ENCODE measurements around the gene STPG2. TPM values are rescaled to one million over a fixed set of nuclear protein-coding genes. Genes with fewer than 3 reads are reported as not detected.

The STPG2 gene
- 0.75 and 0.87 TPM in 2 replicates for total RNA-seq

DNA sequence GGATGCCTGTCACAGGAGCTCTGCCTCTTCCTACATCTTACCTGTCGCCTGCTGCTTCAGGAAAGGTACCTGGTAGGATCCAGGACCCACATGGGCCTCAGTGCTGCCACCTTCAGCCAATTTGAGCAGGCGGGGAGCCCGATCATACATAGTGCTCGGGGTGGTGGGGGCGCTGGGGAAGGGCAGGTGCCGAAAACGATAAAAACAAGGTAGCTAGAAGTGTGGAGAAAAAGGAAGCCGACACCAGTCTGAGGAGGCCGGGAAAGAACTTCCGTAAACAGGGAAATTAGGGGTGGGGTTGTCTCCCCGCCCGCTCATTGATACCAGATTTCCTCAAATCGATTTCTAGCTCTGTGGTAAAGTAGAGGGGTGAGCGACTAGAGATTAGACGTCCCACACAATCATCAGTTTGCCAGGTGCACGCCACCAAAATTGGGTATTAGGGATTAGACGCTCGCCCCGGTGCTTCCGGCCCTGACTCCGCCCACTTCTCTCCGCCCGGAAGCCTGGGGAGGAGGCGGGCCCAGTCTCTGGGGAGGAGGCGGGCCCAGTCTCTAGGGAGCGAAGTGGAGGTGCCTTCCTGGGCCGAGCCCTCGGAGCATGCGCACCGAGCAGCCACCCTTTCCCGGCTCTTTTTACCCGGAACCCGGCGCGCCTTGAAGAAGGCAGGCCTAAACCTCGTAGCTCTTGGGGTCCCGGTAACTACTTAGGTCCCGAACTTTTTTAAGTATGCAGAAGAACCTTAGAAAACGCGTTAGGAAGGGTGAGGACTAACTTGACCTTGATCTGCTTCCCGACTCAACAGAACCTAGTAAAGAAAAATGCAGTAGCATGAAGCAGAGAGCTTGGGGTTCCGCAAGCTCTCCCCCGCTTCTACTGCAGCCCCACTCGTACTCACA lies at the start of gene STPG2:
TSS of gene STPG2 (minus strand) at position 476 of the 899 bp plus-strand sequence.
- DNase-seq (ENCODE audit: low read depth) = peak; percentile 81

DNA sequence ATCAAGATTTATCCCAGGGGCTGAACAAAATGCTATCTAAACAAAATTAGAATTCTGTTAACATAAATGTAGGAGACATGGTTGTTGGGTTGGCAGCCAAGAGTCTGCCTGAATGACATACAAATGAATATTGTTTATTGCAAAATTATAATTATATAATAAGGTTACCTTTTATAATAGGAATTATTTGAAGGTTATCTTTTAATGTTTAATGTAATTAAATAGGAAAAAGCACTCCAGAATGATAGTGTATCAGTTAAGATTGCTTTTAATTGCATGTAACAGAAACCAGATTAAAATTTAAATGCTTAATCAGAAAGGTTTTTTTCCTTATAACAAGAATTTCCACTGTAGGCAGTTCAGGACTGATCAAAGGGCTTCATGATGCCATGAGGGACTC lies 42.0 kb upstream of the STPG2 start:
- DNase-seq (ENCODE audit: low read depth) = no peak

DNA sequence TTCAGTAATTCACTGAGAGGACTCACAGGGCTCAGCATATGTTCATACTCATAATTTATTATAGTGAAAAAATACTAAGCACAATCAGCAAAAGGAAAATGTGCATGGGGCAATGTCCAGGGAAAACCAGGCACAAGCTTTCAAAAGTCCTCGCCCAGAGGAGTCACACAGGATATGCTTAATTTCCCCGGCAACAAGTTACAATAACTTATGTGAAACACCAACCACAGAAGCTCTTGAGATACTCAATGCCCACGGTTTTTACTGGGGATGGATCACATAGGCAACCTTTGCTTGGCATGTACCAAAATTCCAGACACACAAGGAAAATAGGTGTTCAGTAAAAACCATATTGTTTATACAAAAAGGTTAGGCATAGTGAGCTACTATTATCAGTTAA lies 38.5 kb upstream of the STPG2 start:
- peak; percentile 36 for DNase-seq (ENCODE audit: low read depth)

DNA sequence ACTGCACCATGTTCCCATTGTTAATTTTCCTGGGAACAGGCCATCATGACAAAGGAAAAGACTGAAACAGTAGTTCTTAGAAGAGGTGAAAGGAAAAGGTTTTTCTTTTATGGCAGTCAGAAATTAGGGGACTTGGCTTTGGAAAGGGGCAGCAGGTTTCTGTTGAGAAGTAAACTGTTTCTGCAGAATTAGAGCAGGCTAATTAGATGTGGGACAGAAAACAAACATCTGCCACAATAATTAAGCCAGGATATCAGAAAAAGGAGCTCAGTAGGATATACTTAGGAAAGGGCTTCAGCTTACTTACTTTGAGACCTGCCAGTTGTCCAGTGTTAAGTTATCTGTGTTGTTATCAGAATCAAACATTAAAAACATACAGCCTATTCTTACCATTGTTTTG lies 36.7 kb upstream of the STPG2 start:
- no peak for DNase-seq (ENCODE audit: low read depth)

DNA sequence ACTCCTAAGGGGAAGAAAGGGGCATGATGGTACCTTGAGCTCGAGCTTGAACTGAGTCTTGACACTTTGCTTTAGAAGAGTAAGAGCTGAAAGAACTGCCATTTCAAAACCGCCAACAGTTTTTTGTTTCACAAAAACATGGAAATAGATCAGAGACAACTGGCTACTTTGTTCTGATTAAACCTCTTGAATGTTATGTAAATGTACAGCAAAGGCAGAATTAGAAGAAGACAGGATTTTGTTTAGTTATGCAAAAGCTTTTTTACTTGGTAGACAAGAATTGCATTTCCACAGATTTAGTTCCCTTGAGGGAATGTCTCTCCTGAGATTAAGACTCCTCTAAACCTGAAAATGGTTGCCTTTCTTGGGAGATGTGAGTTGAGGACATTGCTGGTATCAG lies 33.3 kb upstream of the STPG2 start:
- DNase-seq (ENCODE audit: low read depth) = no peak

DNA sequence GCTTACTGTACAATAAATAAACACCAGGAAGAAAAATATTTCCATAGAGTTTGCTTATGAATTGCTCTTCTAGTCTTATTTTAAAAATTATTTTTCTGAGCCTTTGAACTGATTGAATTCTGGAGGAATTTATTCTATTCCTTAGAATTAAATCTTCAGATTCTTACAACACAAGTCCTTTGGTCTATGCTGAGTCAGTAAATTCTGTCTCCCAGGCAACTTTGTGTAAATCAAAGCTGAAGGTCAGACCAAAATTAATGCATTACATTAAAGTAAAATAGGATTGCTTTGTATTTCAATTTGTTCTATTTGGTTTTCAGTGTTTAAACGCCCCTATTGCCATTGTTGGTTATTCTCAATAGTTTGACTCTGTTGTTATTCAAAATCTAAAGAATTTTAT lies 26.8 kb upstream of the STPG2 start:
- peak; percentile 19 for DNase-seq (ENCODE audit: low read depth)

DNA sequence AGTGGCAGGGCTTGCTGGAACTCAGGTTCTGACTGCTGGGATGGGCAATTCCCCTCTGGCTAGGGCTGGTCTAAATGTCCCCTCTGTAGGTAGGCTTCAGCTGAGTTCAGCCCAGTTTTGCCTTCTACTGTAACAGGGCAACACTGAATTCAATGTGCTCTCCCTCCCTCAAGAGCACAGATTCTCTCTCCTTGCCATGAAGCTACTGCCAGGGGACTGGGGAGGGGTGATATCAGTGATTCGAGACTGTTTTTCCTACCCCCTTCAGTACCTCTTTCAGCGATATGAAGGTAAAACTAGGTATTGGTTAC lies 23.4 kb upstream of the STPG2 start:
- no peak for DNase-seq (ENCODE audit: low read depth)

DNA sequence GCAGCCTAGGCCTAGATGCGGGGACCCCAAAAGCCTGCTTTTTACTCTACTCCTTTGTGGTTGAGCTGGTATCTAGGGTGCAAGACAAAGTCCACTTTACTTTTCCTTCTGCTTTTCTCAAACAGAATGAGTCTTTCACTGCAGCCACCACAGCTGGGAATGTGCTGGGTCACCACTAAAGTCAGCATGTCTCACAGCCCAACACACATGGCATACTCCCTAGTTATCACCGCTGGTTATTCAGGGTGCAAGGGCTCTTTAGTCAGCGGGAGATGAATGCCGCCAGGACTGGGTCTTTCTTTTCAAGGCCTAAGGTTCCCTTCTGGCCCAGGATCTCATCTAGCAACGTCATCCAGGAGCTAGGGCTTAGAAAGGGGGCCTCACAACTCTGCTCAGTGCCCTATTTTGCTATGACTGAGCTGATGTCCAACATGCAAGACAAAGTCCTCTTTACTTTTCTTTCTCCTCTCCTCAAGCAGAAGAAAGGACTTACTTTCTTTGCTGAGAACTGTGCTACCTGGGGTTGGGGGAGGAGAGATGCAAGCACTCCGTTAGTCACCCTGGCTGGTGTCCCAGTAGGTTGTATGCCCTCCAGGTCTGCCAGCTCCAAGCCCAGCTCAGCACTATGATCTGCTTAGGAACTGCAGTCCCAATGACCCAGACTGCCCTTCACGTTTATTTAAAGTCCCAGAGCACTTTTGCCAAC lies 22.9 kb upstream of the STPG2 start:
- DNase-seq (ENCODE audit: low read depth) = peak; percentile 95

DNA sequence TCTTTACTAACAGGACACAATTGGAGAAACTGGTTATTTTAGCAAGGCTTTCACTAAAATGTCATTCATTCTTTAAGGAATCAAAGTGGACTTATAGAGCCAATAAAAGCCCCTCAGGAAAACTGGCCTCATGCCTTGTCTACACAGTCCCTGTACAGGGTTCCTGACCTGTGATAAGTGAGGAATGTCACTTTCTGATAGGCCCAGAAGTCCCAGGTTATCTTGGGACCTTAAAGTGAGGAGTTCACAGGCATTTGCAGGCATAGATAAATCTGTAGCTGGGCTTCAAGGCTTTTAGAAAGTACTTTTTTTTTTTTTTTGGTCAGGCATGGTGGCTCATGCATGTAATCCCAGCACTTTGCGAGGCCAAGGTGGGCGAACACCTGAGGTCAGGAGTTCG lies 19.4 kb upstream of the STPG2 start:
- DNase-seq (ENCODE audit: low read depth) = no peak

DNA sequence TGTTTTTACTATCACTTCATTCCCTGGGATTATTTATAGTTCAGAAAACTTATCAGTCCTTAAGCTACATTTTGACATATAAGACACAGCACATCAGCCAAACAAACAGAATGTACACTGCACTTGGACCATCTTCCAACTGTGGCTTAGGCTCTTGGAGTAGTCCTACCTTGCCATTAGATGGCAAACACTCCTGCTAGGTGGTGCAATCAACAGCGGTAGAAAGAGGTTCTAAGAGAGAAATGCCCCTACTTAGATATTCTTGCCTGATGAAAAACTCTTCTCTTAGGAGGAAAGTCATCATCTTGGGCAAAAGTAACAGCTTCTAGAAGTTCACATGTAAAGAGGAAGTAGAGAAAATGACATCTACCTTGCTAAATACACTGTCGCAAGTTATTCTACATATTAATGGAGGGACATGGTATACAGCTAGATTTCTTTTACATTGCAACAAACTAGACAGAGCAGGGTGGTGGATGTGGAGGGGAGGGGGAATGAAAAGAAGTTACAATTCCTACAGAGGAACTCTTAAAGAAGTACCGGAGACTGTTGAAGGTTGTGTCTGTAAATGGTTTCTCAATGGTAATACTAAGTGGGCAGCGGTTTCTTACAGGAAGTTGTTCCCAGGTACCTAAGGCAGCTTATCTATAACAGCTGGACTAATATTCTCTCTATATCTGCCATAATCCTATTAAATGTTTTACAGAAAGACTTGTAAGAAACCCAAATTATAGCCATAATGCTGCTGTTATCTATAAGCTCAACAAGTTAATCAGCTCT lies 8.1 kb upstream of the STPG2 start:
- DNase-seq (ENCODE audit: low read depth) = peak; percentile 22

DNA sequence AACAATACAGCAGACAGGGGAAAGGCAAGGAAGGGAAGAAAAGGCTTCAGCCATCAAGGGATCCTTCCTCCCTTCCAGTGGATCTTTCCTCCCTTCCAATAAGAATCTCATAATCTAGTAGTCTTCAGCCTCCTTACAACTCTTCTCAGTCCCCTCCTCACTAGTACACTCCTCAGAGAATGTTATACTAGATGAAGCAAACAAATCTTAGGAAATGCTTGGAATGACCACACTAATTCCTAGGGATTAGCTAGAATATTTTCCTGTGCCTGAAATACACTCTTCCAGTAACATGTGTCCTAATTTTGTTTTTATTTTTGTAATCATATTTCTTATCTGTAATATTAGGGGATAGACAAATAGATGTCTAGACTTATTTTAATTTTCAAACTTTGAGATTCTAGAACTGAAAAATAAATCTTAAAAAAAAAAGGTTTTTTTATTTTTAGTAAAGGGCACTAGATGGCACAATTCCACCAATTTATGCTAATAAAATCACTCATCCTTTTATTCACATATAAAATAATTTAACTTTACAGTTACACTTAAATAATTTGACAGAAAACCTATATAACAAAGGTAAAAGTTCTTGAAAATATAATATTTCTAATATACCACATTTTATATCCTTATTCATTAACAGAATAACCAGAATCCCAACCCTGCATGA lies 7.0 kb upstream of the STPG2 start:
- no peak for DNase-seq (ENCODE audit: low read depth)

DNA sequence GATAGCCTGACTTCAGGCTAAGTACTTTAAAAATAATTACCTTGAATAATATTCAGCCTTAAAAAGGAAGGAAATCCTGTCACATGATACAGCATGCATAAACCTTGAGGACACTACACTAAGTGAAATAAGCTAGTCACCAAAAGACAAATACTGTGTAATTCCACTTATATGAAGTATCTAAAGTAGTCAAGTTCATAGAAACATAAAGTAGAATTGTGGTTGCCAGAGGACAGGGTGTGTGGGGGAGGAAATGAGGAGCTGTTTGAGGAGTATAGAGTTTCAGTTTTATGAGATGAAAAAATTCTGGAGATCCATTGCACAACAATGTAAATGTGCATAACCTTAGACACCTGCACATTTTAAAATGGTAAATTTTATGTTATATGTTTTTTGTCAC lies 5.6 kb upstream of the STPG2 start:
- DNase-seq (ENCODE audit: low read depth) = no peak

DNA sequence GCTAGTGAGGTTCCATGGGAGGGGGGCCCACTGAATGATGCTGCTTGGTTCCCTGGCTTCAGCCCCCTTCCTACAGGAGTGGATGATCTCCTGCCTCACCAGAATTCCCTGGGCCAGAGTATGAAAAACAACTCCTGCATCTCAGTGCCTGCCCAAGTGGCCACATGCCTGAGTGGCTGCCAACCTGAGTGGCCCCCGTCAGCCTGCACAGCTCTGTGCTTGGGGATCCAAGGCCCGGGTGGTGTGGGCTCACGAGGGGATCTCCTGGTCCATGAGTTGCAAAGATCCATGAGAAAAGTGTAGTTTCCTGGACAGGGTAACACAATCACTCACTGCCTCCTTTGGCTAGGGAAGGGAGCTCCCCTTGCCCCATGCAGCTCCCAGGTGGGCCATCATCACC lies 17.1 kb downstream of the STPG2 start:
- DNase-seq (ENCODE audit: low read depth) = no peak

DNA sequence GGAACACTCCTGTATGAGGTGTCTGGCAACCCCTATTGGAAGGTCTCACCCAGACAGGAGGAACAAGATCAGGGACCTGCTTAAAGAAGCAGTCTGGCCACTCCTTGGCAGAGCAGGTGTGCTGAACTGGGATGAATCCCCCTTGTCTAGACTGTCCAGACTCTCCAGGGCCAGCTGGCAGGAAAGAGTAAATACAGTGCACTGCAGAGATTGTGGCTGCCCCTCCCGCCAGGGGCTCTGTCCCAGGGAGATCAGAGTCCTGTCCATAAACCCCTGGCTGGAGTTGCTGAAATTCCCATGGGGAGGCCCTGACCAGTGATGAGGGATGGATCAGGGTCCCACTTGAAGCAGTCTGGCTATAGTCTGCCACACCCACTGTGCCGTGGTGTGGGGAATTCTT lies 17.7 kb downstream of the STPG2 start:
- DNase-seq (ENCODE audit: low read depth) = no peak

DNA sequence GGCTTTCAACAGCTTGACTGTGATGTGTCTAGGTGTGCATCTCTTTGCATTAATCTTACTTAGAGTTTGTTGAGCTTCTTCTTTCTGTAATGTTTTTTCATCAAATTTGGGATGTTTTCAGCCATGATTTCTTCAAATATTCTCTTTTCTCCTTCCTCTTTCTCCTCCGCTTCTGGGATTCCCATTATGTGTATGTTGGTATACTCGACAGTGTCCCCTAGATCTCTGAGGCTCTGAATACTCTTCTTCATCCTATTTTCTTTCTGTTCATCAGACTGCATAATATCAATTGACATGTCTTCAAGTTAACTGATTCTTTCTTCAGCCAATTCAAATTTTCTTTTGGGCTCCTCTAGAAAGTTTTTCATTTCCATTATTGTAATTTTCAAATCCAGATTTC lies 25.9 kb downstream of the STPG2 start:
- DNase-seq (ENCODE audit: low read depth) = no peak

DNA sequence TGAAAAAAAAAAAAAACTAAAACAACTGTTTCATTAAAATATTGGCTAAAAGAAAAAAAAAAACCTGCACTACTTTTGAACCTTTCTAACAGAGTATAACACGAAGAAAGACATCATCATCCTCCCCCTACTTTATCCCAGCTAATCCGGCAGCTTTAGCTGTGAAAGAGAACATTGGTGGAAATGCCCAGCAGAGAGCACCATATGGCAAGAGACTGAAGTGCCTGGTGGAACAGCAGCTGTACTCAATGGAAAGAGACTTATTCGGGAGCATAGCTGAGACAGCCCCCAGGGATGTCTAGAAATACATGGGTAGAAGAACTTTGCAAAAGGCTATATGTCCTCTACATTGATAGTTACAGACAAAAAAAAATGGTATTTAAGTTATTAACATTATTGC lies 30.3 kb downstream of the STPG2 start:
- peak; percentile 13 for DNase-seq (ENCODE audit: low read depth)

DNA sequence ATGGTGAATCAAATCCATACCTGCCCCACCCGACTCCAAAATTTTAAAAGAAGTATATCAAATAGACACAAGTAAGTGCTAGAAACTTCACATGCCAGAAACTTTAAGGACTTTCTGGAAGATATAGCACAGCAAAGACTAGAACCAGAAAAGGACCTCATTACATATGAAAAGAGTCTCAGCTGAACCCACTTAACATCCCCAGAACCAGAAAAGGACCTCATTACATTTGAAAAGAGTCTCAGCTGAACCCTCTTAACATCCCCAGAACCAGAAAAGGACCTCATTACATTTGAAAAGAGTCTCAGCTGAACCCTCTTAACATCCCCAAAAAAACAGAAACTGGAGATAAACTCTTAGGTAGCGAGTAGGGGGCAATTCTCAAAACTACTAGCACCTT lies 32.3 kb downstream of the STPG2 start:
- DNase-seq (ENCODE audit: low read depth) = no peak

DNA sequence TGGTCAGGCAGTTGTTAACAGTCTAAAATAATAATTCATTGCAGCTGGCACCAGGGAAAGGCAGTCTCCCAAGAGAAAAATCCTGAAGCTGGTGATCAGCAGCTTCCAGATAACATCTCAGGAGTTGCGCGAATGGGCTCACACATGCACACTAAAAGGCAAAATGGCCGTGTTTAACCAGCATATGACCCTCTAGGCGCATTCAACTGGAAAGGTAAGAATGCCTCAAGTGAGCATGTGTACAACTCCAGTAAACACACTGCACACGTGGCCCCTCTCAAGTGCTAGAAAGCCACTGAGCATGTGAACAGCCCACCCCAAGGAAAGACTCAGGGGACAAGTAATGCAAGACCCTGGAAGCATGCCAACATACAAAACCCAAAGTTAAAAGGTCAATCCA lies 33.1 kb downstream of the STPG2 start:
- no peak for DNase-seq (ENCODE audit: low read depth)

DNA sequence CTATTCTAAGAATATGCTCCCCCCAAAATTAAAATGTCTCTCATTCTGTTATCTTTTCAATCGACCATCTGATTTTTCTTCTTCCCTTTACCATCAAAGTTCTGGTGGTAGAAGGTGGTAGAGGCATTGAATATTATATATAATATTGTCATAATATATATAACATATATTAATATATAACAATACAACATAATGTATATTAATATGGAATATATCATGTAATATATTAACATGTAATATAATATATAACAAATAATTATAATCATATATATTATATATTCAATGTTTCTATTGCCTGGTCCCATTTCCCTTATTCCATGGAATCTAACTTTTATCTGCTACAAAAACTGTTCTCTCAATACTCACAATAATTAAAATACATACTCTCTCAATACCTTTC lies 40.6 kb downstream of the STPG2 start:
- DNase-seq (ENCODE audit: low read depth) = no peak

DNA sequence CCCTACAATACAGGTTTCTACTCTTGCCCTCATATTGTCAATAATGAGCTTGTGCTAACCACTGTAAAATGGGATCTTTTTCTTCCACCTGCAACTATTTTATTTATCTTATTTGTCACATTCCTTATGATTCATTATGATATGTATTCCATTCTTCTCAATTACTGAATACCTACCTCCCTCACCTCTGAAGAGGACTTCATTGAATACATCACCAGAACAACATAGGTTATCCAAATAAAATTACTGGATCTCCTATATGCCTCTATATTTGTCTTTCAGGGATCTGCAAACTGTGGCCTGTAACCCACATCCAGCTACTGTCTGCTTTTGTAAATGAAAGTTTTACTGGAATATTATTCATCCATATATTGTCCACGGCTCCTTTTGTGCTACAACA lies 41.3 kb downstream of the STPG2 start:
- no peak for DNase-seq (ENCODE audit: low read depth)

DNA sequence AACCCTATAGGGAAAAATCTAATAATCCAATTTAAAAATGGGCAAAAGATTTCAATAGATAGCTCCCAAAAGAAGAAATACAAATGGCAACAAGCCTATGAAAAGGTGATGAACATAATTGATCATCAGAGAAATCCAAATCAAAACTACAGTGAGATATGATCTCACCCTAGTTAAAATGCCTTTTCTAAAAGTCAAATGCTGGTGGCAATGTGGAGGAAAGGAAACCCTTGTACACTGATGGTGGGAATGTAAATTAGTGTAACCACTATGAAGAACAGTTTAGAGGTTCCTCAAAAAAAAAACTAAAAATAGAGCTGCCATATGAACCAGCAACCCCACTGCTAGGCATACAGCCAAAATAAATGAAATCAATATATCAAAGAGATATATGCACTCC lies 44.5 kb downstream of the STPG2 start:
- no peak for DNase-seq (ENCODE audit: low read depth)

DNA sequence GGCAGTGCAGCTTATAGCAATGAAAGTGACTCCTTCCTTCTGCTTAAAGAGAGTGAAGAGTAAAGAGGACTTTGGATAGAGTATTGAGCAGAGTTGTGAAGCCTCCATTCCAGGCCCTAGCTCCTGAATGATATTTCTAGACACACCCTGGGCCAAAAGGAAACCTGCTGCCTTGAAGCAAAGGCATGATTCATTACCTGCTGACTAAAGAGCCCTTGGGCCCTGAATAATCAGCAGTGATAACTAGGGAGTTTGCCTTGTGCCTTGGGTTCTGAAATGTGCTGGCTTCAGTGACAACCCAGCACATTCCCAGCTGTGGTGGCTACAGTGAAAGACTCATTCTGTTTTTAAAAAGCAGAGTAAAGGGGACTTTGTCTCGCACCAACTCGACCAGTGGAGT lies 49.2 kb downstream of the STPG2 start:
- peak; percentile 71 for DNase-seq (ENCODE audit: low read depth)
